Progenitor cell of endocrine pancreas (in vitro differentiated cells): ENCODE results near the gene UBTD1. TPM values are rescaled to one million over a fixed set of nuclear protein-coding genes. Genes with fewer than 3 reads are reported as not detected.

Experiments
- DNase-seq: peaks from one replicate; pipeline ENCODE4 v3.0.0; 2021; ENCODE audit warnings: low spot score; ENCODE audit not compliant: unreplicated experiment
- H3K27ac Mint-ChIP-seq: 2 replicates; pipeline ENCODE4 v1.8.0; 2021; ENCODE audit warnings: mild to moderate bottlenecking, moderate library complexity, mixed read lengths
- H3K27me3 Mint-ChIP-seq: 2 replicates; pipeline ENCODE4 v1.8.0; 2021; ENCODE audit warnings: mixed read lengths
- H3K36me3 Mint-ChIP-seq: 2 replicates; pipeline ENCODE4 v1.8.0; 2022; ENCODE audit warnings: mixed read lengths; ENCODE audit not compliant: insufficient read depth
- H3K4me1 Mint-ChIP-seq: 2 replicates; pipeline ENCODE4 v1.8.0; 2021; ENCODE audit warnings: low read depth, mixed read lengths
- H3K4me3 Mint-ChIP-seq: 2 replicates; pipeline ENCODE4 v1.8.0; 2021; ENCODE audit warnings: low read depth, mild to moderate bottlenecking, moderate library complexity, mixed read lengths
- H3K9me3 Mint-ChIP-seq: 2 replicates; pipeline ENCODE4 v1.8.0; 2021; ENCODE audit warnings: low read depth, mixed read lengths
- CTCF ChIP-seq: fragments of 200-600 bp; sonication (generic); IDR thresholded peaks from one replicate; pipeline ENCODE4 v1.5.0; 2021; ENCODE audit warnings: antibody characterized with exemption, mild to moderate bottlenecking; ENCODE audit not compliant: unreplicated experiment
- total RNA-seq: library from RNA; stranded (reverse); gene quantifications from 2 replicates; pipeline ENCODE4 v1.2.1, GENCODE V29; 2021

UBTD1 gene
- total RNA-seq, 1 donor from 2014 or later = 9.0 TPM

- no peaks in the 10 kb centered on the region for H3K36me3 Mint-ChIP-seq
- H3K27ac Mint-ChIP-seq = peak overlapping the region; percentile 47
- H3K9me3 Mint-ChIP-seq = no peaks in the 10 kb centered on the region
- no peak for TF ChIP-seq CTCF
- peaks cover 7% of the 10 kb centered on the region for H3K4me1 Mint-ChIP-seq
- no peak overlapping the region for H3K4me3 Mint-ChIP-seq
- no peaks in the 10 kb centered on the region for H3K27me3 Mint-ChIP-seq
- no peak for DNase-seq
Measured at GRCh38 chr10:97515271-97515978, 16.7 kb downstream of the UBTD1 start.

GRCh38 chr10:97517096-97517750 is 18.5 kb downstream of the UBTD1 start:
- Mint-ChIP-seq H3K36me3 (no peaks in the 10 kb centered on the region), H3K27ac (no peak overlapping the region), H3K4me1 (peaks cover 15% of the 10 kb centered on the region), H3K4me3 (no peak overlapping the region), H3K9me3 (no peaks in the 10 kb centered on the region), H3K27me3 (no peaks in the 10 kb centered on the region)
- DNase-seq = no peak
- TF ChIP-seq CTCF = no peak

DNA sequence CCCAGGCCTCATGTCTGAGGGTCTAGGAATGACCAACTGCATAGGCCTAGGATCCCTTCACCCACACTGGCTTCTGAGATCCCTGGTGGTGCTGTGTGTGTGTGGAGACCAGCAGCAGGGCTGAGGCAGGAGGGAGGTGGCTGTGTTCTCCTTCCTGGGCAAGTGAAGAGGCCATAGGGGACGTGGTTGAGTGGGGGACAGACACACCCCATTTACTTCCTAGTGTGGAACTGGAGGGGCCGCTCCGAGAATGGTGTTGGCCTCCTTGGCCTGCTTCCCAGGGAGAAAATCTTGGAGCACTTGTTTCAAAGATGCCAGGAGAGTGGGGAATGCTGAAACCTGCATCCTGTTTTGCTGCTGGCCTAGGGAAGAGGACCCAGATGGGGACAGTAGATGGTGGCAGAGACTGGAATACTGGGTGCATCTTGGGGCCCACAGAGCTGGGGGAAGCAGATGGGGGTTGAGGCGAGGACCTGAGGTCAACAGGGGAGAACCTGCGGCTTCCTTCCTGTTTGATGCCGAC is 19.1 kb downstream of the UBTD1 start:
- Mint-ChIP-seq H3K9me3 (no peaks in the 10 kb centered on the region), H3K4me3 (no peak overlapping the region), H3K4me1 (peaks cover 15% of the 10 kb centered on the region), H3K36me3 (no peaks in the 10 kb centered on the region), H3K27ac (no peak overlapping the region), H3K27me3 (no peaks in the 10 kb centered on the region)
- no peak for TF ChIP-seq CTCF
- DNase-seq = no peak

DNA sequence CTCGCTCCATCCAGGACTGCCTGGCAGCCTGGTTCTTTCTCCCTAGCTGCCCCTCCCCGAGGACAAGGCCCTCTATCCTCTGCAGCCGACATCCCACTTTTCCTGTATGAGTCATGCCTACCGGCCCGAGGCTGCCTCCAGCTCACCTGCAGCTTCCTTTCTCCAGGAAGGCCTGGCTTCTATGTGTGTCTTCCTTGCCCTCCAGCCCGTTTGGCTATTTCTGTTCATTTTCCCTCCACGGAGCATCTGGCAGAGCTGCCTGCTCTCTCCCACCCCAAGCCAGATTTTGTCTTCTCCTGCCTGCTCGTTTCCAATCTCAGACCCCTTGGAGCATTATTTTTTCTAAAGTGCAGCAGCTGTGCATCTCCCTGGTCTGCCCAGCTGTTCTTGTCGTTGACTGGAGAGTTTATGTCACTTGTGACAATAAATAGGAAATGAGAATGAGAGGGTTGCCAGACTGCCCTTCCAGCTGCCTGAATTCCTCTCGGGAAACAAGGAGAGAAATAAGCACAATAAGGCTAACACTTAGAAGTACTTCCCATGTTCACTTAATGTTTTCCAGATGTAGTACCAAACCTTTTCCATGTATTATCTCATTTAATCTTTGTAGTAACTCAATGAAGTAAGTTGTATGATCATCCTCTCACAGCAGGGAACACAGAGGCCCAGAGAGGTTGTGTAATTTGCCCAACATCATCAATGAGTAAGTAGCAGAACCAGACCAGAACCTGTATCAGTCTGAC is 19.7 kb downstream of the UBTD1 start:
- no peaks in the 10 kb centered on the region for H3K27me3 Mint-ChIP-seq
- peaks cover 13% of the 10 kb centered on the region for H3K4me1 Mint-ChIP-seq
- TF ChIP-seq CTCF = no peak
- H3K27ac Mint-ChIP-seq = no peak overlapping the region
- H3K4me3 Mint-ChIP-seq = no peak overlapping the region
- no peak for DNase-seq
- H3K9me3 Mint-ChIP-seq = no peaks in the 10 kb centered on the region
- H3K36me3 Mint-ChIP-seq = no peaks in the 10 kb centered on the region

- Mint-ChIP-seq H3K9me3 (no peaks in the 10 kb centered on the region), H3K36me3 (no peaks in the 10 kb centered on the region), H3K4me1 (peaks cover 13% of the 10 kb centered on the region), H3K27me3 (no peaks in the 10 kb centered on the region), H3K27ac (no peak overlapping the region), H3K4me3 (no peak overlapping the region)
- no peak for DNase-seq
- no peak for TF ChIP-seq CTCF
Measured at GRCh38 chr10:97519342-97519741, 20.6 kb downstream of the UBTD1 start.
